Activated naive CD8-positive, alpha-beta T cell treated with anti-CD3 and anti-CD28 coated beads, Interleukin-2, amount 50 U/mL, for 24 hours (primary cell): Measurements from ENCODE around the gene DEGS1.
"Not testable (repeated sequence)": the region's sequence is repeated elsewhere in the genome, so short reads cannot be mapped to it uniquely, and the experiment has no call there.

ENCODE experiments used
- ATAC-seq: fragments of 150-1000 bp; cut with Tn5 transposase; one replicate; pipeline ENCODE4 v1.10.0; 2021
- DNase-seq: peaks from one replicate; pipeline ENCODE4 v3.0.0; 2021
- H3K27ac Mint-ChIP-seq: one replicate; pipeline ENCODE4 v1.8.0; 2021; ENCODE audit warnings: mild to moderate bottlenecking, mixed read lengths
- H3K27me3 Mint-ChIP-seq: one replicate; pipeline ENCODE4 v1.8.0; 2021; ENCODE audit warnings: mixed read lengths
- H3K36me3 Mint-ChIP-seq: one replicate; pipeline ENCODE4 v1.8.0; 2021; ENCODE audit warnings: low read depth, mixed read lengths
- H3K4me1 Mint-ChIP-seq: one replicate; pipeline ENCODE4 v1.8.0; 2021; ENCODE audit warnings: mixed read lengths
- H3K4me3 Mint-ChIP-seq: one replicate; pipeline ENCODE4 v1.8.0; 2021; ENCODE audit warnings: mild to moderate bottlenecking, moderate library complexity, mixed read lengths
- H3K9me3 Mint-ChIP-seq: one replicate; pipeline ENCODE4 v1.8.0; 2021; ENCODE audit warnings: mixed read lengths

Gene DEGS1

DNA sequence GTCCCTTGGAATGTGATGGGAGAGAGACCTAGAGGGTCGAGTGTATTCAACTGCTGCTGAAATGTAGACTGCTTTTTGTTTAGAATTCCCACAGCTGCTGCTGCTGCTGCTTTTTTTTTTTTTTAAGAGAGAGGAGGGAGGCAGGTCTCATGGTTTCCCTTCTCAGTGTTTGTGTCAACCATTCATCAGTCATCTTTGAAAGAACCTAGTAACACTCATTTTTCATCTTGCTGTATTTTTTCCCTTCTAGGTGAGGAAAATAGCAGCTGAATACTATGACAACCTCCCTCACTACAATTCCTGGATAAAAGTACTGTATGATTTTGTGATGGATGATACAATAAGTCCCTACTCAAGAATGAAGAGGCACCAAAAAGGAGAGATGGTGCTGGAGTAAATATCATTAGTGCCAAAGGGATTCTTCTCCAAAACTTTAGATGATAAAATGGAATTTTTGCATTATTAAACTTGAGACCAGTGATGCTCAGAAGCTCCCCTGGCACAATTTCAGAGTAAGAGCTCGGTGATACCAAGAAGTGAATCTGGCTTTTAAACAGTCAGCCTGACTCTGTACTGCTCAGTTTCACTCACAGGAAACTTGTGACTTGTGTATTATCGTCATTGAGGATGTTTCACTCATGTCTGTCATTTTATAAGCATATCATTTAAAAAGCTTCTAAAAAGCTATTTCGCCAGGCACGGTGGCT lies 9.2 kb downstream of the DEGS1 start:
- Mint-ChIP-seq H3K4me3 (no peak overlapping the region), H3K4me1 (peaks cover 30% of the 10 kb centered on the region), H3K27ac (peak overlapping the region; percentile 59), H3K27me3 (no peaks in the 10 kb centered on the region), H3K9me3 (no peaks in the 10 kb centered on the region), H3K36me3 (peaks cover 36% of the 10 kb centered on the region)
- ATAC-seq (peak; percentile 53), DNase-seq (no peak)

DNA sequence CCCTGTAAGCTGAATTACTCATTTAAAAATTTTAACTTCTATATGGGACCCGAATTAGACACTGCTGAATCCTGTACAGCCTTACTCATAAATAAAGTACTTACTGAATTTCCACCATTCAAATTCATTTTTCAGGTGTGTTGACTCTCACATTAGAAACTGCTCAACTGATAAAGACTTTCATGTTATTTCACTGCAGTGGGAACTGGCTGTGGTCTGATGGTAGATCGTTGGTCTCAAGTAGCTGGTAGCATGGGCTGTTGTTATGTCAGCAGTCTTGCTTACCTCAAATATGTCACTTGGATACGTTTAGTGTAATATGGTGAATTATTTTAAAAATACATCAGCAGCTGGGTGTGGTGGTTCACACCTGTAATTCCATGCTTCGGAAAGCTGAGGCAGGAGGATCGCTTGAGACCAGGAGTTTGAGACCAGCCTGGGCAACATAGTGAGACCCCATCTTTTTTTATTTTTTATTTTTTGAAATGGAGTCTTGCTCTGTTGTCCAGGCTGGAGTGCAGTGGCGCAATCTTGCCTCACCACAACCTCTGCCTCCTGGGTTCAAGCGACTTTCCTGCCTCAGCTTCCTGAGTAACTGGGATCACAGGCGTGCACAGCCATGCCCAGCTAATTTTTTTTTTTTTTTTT lies 10.4 kb downstream of the DEGS1 start:
- DNase-seq = no peak
- H3K36me3 Mint-ChIP-seq = peaks cover 33% of the 10 kb centered on the region
- no peaks in the 10 kb centered on the region for H3K9me3 Mint-ChIP-seq
- H3K4me1 Mint-ChIP-seq = peaks cover 23% of the 10 kb centered on the region
- H3K27ac Mint-ChIP-seq = no peak overlapping the region
- H3K27me3 Mint-ChIP-seq = no peaks in the 10 kb centered on the region
- ATAC-seq = no peak
- no peak overlapping the region for H3K4me3 Mint-ChIP-seq

DNA sequence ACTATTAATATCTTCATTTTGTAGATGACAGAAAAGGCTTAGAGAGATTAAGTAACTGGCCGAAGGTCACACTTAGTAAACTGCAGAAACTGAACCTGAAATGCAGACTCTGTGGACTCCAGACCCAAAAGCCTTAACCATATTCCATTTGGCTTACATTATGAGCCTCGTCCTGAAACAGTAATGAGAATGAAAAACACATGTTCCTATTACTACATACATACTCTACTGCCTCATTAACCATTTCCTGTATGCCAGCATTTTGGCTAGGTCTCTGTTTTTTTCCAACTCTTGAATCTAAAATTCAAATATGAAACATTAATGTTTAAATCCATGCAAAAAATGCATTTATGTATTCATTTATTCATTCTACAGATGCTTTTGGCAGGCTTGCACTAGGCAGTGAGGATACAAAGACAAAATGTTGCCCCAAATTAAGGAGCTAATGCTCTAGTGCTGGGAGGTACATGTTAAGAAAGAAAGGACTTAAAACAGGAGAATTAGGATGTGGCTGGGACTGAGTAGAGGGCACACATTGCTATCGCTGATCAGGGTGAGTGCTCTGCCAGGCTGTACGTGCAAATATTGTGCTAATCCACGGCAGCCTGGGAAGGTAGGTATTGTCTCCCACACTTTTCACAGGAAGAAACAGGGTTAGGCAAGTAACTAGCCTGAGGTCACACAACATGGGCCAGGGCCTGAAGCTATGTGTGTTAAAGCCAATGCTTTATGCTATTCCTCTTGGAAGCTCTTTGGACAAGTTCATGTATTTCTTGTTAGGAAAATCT lies 14.0 kb downstream of the DEGS1 start:
- Mint-ChIP-seq H3K36me3 (peaks cover 18% of the 10 kb centered on the region), H3K4me1 (peaks cover 8% of the 10 kb centered on the region)

DNA sequence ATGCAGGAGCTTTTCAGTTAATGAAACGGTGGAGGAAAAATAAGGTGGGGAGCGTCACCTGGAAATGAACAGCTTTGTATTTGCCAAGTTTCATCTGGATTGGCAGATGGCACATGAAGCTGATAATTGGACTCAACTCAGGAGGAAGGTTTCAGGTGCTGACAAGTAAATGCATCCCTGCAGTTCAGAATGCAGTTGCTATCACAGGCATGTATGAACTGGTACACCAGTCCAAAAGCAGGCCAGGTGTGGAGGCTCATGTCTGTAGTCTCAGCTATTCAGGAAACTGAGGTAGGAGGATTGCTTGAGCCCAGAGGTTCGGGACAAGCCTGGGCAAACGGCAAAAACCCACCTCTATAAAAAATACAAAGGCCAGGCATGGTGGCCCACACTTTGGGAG lies 15.5 kb downstream of the DEGS1 start:
- Mint-ChIP-seq H3K4me3 (no peak overlapping the region), H3K9me3 (no peaks in the 10 kb centered on the region), H3K4me1 (peaks cover 5% of the 10 kb centered on the region), H3K27me3 (no peaks in the 10 kb centered on the region), H3K27ac (no peak overlapping the region), H3K36me3 (peaks cover 8% of the 10 kb centered on the region)
- ATAC-seq (no peak), DNase-seq (no peak)

More for the DNA sequence above, 14.0 kb downstream of the DEGS1 start:
- H3K4me3 Mint-ChIP-seq = no peak overlapping the region
- no peak for ATAC-seq
- no peak for DNase-seq
- H3K27me3 Mint-ChIP-seq = no peaks in the 10 kb centered on the region
- H3K9me3 Mint-ChIP-seq = no peaks in the 10 kb centered on the region
- H3K27ac Mint-ChIP-seq = no peak overlapping the region

DNA sequence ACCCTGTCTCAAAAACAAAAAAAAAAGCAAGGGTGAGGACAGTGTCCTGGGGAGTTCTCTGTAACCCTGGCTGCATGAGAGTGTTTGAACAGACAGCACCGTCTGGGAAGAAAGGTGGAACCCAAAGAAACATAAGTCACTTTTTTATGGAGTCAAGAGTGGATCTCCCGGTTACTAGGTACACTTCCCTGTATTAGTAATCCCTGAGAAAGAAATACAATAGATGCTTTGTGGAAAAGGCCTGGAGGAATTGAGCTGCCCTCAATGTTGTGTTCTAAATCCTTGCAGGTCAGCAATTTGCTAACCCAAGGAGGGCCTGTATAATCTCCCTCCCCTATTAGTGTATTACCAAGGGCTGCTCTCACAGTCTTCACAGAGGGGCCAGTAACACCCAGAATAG lies 16.6 kb downstream of the DEGS1 start:
- peaks cover 10% of the 10 kb centered on the region for H3K4me1 Mint-ChIP-seq
- no peak for DNase-seq
- H3K27me3 Mint-ChIP-seq = no peaks in the 10 kb centered on the region
- no peak overlapping the region for H3K4me3 Mint-ChIP-seq
- peaks cover 2% of the 10 kb centered on the region for H3K36me3 Mint-ChIP-seq
- no peak for ATAC-seq
- H3K27ac Mint-ChIP-seq = peak overlapping the region; percentile 19
- H3K9me3 Mint-ChIP-seq = no peaks in the 10 kb centered on the region

DNA sequence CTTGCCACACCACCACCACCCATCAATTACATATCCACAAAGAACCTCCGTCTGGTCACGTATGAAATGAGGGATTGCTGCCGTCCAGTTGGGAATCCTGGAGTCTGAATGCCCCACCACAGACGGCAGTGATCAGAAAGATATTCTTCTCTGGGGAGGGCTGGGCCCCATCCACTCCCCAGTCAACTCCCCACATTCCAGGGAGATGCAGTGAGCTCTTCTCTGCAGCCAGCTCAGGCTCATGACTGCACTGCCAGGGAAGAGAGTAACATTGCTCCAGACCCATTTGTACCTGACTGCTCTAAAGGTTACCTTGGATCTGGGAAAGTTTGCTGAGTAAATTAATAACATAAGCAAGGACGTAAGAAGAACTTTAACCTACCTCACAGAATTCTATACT lies 18.3 kb downstream of the DEGS1 start:
- Mint-ChIP-seq H3K4me1 (peaks cover 21% of the 10 kb centered on the region), H3K36me3 (no peaks in the 10 kb centered on the region), H3K27ac (no peak overlapping the region), H3K9me3 (no peaks in the 10 kb centered on the region), H3K27me3 (no peaks in the 10 kb centered on the region), H3K4me3 (no peak overlapping the region)
- no peak for ATAC-seq
- DNase-seq = no peak

DNA sequence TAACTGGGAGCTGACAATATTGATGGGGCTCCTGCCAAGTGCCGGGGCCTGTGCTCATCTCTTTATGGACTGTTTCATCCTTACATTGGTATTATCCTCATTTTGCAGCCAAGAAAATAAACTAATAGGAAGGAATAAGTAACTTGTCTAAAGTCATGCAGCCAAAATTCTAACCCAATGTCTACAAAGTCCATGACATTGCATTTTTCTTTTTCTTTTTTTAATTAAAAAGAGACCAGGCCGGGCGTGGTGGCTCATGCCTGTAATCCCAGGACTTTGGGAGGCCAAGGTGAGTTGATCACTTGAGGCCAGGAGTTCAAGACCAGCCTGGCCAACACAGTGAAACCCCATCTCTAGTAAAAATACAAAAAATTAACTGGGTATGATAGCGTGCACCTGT lies 18.8 kb downstream of the DEGS1 start:
- DNase-seq (no peak), ATAC-seq (no peak)
- peaks cover 18% of the 10 kb centered on the region for H3K4me1 Mint-ChIP-seq
- H3K4me3 Mint-ChIP-seq = no peak overlapping the region
- H3K9me3 Mint-ChIP-seq = no peaks in the 10 kb centered on the region
- H3K27ac Mint-ChIP-seq = no peak overlapping the region
- no peaks in the 10 kb centered on the region for H3K27me3 Mint-ChIP-seq
- no peaks in the 10 kb centered on the region for H3K36me3 Mint-ChIP-seq

DNA sequence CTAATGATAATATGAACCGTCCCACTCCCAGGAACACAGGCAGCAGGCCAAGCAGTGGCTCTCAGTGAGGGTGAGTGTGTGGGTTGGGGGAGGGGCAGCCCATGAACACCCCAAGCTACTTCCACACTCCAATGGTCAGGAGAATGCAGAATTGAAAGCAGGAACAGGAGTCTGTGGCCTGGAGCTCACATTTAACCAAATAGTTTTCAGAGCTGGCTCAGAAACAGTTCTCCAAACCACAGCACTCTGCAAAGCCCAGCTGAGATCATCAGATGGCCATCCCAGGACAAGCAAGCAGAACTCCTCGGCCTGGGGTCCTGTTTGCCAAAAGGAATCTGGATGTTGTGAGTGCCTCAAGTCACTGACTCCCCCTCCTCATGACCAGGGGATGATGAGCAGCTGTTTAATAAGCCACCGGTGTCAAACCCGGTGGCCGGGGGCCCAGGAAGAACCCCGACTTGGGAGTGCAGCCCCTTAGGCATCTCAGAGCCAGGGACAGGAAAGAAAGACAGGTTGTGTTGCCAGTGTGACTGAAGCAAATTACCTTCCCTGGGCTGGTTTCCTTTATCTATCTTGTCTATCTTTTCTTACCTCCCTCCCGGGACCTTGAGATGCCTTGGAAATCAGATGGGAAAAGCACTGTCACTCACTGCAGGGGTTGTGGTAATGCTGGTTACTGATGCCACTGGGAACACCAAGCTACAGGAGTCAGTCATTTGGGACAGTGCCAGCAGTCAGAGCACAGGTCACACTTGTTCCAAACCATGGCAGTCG lies 20.4 kb downstream of the DEGS1 start:
- no peak overlapping the region for H3K27ac Mint-ChIP-seq

DNA sequence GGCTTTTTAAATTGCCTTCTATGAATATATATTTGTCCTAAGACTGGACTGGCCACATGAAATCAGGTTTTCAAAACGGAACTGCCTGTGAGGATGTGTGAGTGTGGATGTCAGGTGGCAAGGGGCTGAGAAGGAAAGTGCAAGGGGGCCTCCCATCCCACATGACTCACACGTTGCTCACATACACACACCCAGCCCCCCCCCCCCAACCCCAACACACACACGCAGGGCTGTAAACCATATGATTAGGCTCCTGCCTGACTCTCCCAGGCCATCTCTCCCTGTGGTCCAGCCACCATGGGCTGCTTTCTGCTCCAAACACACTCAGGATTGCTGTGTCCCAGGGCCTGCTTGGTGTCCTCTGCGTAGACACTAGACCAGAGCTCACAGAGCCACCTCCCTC lies 22.4 kb downstream of the DEGS1 start:
- peak; percentile 92 for ATAC-seq
- peak; percentile 56 for DNase-seq
- peak overlapping the region; percentile 54 for H3K4me3 Mint-ChIP-seq
- no peaks in the 10 kb centered on the region for H3K9me3 Mint-ChIP-seq
- H3K27me3 Mint-ChIP-seq = no peaks in the 10 kb centered on the region
- peak overlapping the region; percentile 72 for H3K27ac Mint-ChIP-seq
- H3K36me3 Mint-ChIP-seq = no peaks in the 10 kb centered on the region
- peaks cover 17% of the 10 kb centered on the region for H3K4me1 Mint-ChIP-seq

More for the DNA sequence above, 20.4 kb downstream of the DEGS1 start:
- Mint-ChIP-seq H3K4me1 (peaks cover 17% of the 10 kb centered on the region), H3K4me3 (no peak overlapping the region), H3K27me3 (no peaks in the 10 kb centered on the region), H3K9me3 (no peaks in the 10 kb centered on the region), H3K36me3 (no peaks in the 10 kb centered on the region)
- ATAC-seq (no peak), DNase-seq (no peak)

DNA sequence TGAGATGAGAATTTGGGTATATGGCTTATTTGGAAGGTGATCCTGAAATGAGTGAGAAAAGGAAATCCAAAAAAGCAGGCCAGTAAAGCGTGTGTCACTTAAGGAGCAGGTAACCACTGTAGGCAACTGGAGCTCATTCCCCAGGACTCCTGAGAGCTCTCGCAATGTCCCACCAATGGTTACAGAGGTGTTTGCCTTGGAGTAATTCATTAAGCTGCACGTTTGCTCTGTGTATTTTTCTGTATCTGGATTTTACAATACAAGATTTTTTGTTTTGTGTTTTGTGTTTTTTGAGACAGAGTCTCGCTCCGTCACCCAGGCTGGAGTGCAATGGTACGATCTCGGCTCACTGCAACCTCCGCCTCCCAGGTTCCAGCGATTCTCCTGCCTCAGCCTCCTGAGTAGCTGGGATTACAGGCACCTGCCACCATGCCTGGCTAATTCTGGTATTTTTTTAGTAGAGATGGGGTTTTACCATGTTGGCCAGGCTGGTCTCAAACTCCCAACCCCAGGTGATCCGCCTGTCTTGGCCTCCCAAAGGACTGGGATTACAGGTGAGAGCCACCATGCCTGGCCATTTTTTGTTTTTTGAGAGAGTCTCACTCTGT lies 23.0 kb downstream of the DEGS1 start:
- not testable (repeated sequence) for DNase-seq, H3K27me3 Mint-ChIP-seq, ATAC-seq, H3K9me3 Mint-ChIP-seq, H3K36me3 Mint-ChIP-seq
- Mint-ChIP-seq H3K27ac (peak overlapping the region; percentile 72), H3K4me3 (peak overlapping the region; percentile 54), H3K4me1 (peaks cover 17% of the 10 kb centered on the region)

DNA sequence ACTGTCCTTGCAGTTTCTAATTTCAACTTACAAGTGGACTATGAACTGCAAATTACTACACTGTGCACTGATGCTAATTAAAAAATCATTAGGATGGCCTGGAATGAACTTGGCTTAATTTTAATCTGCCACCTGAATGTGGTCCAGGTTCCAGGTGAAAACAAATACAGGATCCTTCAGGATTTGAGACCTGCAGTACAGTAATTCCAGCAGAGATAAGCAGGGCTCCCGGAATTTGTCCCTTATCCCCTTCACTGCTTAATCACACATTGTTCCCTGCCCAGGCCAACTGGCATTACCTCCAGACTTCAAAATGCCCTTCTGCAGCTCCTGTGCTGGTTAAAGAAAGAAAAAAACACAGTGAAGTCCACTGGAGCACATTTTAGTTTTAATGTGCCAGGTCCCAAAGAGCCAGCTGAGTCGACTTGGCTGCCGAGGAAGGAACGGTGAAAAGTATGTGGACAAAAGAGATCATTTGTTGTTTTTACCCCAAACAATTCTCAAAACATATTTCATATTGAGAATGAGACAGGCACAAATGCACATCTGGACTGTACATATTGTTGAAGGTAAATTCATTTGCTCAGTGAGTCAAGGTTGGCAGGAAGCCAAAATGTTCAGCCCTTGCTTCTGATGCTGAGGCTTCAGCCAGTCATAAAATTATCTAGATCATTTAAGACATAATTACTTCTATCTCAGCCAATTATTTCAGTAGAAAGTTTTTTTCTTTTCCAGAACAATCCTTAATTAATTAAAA lies 28.3 kb downstream of the DEGS1 start:
- H3K4me1 Mint-ChIP-seq = peaks cover 6% of the 10 kb centered on the region
- H3K36me3 Mint-ChIP-seq = no peaks in the 10 kb centered on the region
- H3K27me3 Mint-ChIP-seq = no peaks in the 10 kb centered on the region
- H3K27ac Mint-ChIP-seq = no peak overlapping the region
- no peak for DNase-seq
- no peak overlapping the region for H3K4me3 Mint-ChIP-seq
- ATAC-seq = no peak
- H3K9me3 Mint-ChIP-seq = no peaks in the 10 kb centered on the region

DNA sequence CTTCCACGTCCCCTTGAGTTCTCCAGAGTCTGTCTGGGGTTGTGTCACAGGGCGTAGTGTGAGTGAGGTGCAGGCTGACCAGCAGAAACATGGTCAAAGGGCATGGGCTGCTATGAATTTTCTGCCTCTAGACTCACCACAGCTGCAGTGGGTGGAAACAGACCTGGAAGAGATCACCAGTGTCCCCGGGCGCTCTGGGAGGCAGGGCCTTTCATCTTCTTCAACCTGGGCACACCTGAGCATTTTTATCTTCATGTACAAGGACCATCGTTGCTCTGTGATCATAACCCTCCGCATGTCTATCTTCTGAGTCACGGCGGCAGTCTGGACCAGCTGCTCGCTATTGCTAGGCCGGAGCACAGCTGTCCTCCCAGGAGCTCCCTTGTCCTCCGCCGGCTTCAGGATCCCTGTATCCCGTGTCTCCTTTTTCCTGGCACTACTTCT lies 29.6 kb downstream of the DEGS1 start:
- Mint-ChIP-seq H3K4me3 (no peak overlapping the region), H3K9me3 (no peaks in the 10 kb centered on the region), H3K27ac (no peak overlapping the region), H3K36me3 (no peaks in the 10 kb centered on the region), H3K4me1 (peaks cover 5% of the 10 kb centered on the region), H3K27me3 (no peaks in the 10 kb centered on the region)
- DNase-seq (no peak), ATAC-seq (no peak)

DNA sequence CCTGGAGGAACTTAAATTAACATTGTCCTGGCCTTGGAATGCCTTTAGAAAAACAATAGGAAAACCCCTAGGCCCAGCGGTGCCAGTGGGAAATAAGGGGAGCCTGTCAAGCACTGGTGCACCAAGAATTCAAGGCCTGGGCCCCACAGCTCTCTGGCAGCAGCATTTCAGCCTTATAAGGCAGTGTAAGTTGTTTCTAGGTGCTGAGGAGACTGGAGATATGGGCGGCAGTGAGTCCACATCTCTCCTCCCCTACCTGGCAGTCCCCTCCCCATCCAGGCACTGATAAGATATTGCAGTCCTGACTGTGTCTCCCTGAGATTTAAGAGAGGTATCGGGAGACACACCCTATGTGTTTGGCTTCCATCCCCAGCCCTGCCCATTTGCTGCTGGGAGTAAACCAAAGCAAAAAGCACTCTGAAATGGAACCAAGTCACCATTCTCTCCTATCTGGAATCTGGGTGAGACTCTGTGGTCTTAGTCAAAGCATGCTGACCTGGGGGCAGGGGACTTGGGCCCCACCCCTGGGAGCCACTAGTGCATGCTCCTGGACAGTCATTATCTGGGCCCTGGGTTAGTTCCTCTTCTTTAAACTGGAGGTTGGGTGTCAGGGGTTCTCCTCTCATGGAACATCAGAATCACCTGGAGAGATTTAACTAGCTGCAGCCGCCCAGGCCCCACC lies 30.5 kb downstream of the DEGS1 start:
- H3K27me3 Mint-ChIP-seq = no peaks in the 10 kb centered on the region
- peaks cover 5% of the 10 kb centered on the region for H3K4me1 Mint-ChIP-seq
- no peaks in the 10 kb centered on the region for H3K9me3 Mint-ChIP-seq
- H3K36me3 Mint-ChIP-seq = no peaks in the 10 kb centered on the region
- no peak overlapping the region for H3K27ac Mint-ChIP-seq
- ATAC-seq (no peak), DNase-seq (no peak)
- H3K4me3 Mint-ChIP-seq = no peak overlapping the region
